ENCODE measurements around the gene EPHA3.

- TF ChIP-seq POLR2A (IDR thresholded peaks at IDR 0.05; ENCODE audit: low read depth, low read length) (no peak), CTCF (conservative IDR thresholded peaks at IDR 0.05; ENCODE audit: low read depth, low read length) (no peak), MXI1 (IDR thresholded peaks at IDR 0.05; ENCODE audit: borderline replicate concordance, low read depth, low read length) (no peak), MAFK (IDR thresholded peaks at IDR 0.05; ENCODE audit: low read depth, low read length) (no peak), SMC3 (IDR thresholded peaks at IDR 0.05; ENCODE audit: low read depth, low read length) (no peak), CEBPB (IDR thresholded peaks at IDR 0.05; ENCODE audit: low read depth, low read length) (no peak), FOS (IDR thresholded peaks at IDR 0.05; ENCODE audit: low read depth, low read length) (no peak), ELK1 (IDR thresholded peaks at IDR 0.05; ENCODE audit: borderline replicate concordance, low read depth, low read length) (no peak), RCOR1 (IDR thresholded peaks at IDR 0.05; ENCODE audit: insufficient replicate concordance, low read length) (no peak), RFX5 (IDR thresholded peaks at IDR 0.05; ENCODE audit: low read depth, low read length) (no peak), MAZ (IDR thresholded peaks at IDR 0.05; ENCODE audit: borderline replicate concordance, low read depth, low read length) (no peak), NFE2L2 (IDR thresholded peaks at IDR 0.05; ENCODE audit: low read depth, low read length) (no peak), USF2 (IDR thresholded peaks at IDR 0.05; ENCODE audit: low read depth, low read length) (no peak)
Observed at GRCh38 chr3:89340408-89340807, 233.0 kb downstream of the EPHA3 start.
